Measurements from ENCODE around the gene TRPT1.

Gene TRPT1

DNA sequence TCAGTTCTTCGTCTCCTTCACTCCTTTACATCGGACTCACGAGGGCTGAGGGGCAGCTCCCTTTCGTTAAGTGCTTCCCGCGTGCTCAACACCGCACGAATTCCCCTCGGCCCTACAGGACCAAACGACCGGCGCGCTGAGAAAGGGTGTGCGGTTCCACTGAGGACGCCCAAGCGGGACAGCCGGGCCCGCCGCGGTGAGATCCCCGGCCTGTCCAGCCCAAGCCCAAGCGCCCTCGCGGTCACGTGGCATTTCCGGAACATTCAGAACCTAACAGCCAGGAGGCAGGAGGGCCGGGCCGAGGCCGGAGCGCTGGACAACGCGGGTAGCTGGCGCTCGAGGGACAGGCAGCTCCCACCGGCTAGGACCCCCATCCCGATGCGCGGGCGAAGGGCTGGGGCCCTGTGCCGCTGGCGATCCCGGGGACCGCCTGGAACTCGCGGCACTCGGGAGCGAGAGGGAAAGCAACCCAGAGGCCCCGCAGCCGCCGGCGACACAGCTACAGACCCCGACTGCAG, 40.8 kb downstream of the TRPT1 start (continued):
- TF ChIP-seq, protein P1, sequence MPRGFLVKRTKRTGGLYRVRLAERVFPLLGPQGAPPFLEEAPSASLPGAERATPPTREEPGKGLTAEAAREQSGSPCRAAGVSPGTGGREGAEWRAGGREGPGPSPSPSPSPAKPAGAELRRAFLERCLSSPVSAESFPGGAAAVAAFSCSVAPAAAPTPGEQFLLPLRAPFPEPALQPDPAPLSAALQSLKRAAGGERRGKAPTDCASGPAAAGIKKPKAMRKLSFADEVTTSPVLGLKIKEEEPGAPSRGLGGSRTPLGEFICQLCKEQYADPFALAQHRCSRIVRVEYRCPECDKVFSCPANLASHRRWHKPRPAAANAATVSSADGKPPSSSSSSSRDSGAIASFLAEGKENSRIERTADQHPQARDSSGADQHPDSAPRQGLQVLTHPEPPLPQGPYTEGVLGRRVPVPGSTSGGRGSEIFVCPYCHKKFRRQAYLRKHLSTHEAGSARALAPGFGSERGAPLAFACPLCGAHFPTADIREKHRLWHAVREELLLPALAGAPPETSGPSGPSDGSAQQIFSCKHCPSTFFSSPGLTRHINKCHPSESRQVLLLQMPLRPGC (tag by site-specific recombination; IDR thresholded peaks at IDR 0.05): peak; percentile 71; the same call in 1 of the 2 replicates
- TF ChIP-seq SP7 (tag by site-specific recombination; IDR thresholded peaks at IDR 0.05): peak; percentile 68
- no peak for TF ChIP-seq ZNF16 (tag by site-specific recombination; IDR thresholded peaks at IDR 0.05; ENCODE audit: low read depth)
- peak; percentile 63 for TF ChIP-seq WT1 (tag by site-specific recombination; IDR thresholded peaks at IDR 0.05)
- TF ChIP-seq ZBTB7A (tag by site-specific recombination; IDR thresholded peaks at IDR 0.05; ENCODE audit: low read depth): 0 out of 2 replicates have a peak, but pooled peaks have one; percentile 52
- TF ChIP-seq, protein P2, sequence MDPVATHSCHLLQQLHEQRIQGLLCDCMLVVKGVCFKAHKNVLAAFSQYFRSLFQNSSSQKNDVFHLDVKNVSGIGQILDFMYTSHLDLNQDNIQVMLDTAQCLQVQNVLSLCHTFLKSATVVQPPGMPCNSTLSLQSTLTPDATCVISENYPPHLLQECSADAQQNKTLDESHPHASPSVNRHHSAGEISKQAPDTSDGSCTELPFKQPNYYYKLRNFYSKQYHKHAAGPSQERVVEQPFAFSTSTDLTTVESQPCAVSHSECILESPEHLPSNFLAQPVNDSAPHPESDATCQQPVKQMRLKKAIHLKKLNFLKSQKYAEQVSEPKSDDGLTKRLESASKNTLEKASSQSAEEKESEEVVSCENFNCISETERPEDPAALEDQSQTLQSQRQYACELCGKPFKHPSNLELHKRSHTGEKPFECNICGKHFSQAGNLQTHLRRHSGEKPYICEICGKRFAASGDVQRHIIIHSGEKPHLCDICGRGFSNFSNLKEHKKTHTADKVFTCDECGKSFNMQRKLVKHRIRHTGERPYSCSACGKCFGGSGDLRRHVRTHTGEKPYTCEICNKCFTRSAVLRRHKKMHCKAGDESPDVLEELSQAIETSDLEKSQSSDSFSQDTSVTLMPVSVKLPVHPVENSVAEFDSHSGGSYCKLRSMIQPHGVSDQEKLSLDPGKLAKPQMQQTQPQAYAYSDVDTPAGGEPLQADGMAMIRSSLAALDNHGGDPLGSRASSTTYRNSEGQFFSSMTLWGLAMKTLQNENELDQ (tag by site-specific recombination; IDR thresholded peaks at IDR 0.05; ENCODE audit: low read depth): no peak
- TF ChIP-seq ZNF610 (tag by site-specific recombination; IDR thresholded peaks at IDR 0.05; ENCODE audit: borderline replicate concordance): 0 out of 2 replicates have a peak, but pooled peaks have one; percentile 45
- TF ChIP-seq ZNF843 (tag by site-specific recombination; IDR thresholded peaks at IDR 0.05): peak; percentile 29; the same call in 1 of the 2 replicates
- TF ChIP-seq, protein P3, sequence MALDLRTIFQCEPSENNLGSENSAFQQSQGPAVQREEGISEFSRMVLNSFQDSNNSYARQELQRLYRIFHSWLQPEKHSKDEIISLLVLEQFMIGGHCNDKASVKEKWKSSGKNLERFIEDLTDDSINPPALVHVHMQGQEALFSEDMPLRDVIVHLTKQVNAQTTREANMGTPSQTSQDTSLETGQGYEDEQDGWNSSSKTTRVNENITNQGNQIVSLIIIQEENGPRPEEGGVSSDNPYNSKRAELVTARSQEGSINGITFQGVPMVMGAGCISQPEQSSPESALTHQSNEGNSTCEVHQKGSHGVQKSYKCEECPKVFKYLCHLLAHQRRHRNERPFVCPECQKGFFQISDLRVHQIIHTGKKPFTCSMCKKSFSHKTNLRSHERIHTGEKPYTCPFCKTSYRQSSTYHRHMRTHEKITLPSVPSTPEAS (tag by site-specific recombination; IDR thresholded peaks at IDR 0.05): no peak
- peak; percentile 72 for TF ChIP-seq KLF16 (tag by site-specific recombination; IDR thresholded peaks at IDR 0.05)
- TF ChIP-seq, protein P4, sequence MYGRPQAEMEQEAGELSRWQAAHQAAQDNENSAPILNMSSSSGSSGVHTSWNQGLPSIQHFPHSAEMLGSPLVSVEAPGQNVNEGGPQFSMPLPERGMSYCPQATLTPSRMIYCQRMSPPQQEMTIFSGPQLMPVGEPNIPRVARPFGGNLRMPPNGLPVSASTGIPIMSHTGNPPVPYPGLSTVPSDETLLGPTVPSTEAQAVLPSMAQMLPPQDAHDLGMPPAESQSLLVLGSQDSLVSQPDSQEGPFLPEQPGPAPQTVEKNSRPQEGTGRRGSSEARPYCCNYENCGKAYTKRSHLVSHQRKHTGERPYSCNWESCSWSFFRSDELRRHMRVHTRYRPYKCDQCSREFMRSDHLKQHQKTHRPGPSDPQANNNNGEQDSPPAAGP (tag by site-specific recombination; IDR thresholded peaks at IDR 0.05): peak; percentile 90
- TF ChIP-seq, protein P5, sequence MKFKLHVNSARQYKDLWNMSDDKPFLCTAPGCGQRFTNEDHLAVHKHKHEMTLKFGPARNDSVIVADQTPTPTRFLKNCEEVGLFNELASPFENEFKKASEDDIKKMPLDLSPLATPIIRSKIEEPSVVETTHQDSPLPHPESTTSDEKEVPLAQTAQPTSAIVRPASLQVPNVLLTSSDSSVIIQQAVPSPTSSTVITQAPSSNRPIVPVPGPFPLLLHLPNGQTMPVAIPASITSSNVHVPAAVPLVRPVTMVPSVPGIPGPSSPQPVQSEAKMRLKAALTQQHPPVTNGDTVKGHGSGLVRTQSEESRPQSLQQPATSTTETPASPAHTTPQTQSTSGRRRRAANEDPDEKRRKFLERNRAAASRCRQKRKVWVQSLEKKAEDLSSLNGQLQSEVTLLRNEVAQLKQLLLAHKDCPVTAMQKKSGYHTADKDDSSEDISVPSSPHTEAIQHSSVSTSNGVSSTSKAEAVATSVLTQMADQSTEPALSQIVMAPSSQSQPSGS (tag by site-specific recombination; IDR thresholded peaks at IDR 0.05; ENCODE audit: low read depth): no peak
- peak; percentile 10; the same call in 1 of the 2 replicates for TF ChIP-seq ZBTB17 (tag by site-specific recombination; IDR thresholded peaks at IDR 0.05)
- TF ChIP-seq, protein P6, sequence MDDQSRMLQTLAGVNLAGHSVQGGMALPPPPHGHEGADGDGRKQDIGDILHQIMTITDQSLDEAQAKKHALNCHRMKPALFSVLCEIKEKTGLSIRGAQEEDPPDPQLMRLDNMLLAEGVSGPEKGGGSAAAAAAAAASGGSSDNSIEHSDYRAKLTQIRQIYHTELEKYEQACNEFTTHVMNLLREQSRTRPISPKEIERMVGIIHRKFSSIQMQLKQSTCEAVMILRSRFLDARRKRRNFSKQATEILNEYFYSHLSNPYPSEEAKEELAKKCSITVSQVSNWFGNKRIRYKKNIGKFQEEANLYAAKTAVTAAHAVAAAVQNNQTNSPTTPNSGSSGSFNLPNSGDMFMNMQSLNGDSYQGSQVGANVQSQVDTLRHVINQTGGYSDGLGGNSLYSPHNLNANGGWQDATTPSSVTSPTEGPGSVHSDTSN (CRISPR knock-in tag; IDR thresholded peaks at IDR 0.05): no peak
- TF ChIP-seq ZFP37 (tag by site-specific recombination; IDR thresholded peaks at IDR 0.05): peak; percentile 85
- peak; percentile 81 for TF ChIP-seq ZNF324 (tag by site-specific recombination; IDR thresholded peaks at IDR 0.05)
- TF ChIP-seq ZNF585B (tag by site-specific recombination; IDR thresholded peaks at IDR 0.05): no peak
- TF ChIP-seq, protein P7, sequence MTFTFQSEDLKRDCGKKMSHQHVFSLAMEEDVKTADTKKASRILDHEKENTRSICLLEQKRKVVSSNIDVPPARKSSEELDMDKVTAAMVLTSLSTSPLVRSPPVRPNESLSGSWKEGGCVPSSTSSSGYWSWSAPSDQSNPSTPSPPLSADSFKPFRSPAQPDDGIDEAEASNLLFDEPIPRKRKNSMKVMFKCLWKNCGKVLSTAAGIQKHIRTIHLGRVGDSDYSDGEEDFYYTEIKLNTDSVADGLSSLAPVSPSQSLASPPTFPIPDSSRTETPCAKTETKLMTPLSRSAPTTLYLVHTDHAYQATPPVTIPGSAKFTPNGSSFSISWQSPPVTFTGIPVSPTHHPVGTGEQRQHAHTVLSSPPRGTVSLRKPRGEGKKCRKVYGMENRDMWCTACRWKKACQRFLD (tag by site-specific recombination; IDR thresholded peaks at IDR 0.05): 0 out of 2 replicates have a peak, but pooled peaks have one; percentile 44
- TF ChIP-seq ZNF501 (tag by site-specific recombination; IDR thresholded peaks at IDR 0.05): peak; percentile 91
- TF ChIP-seq ZNF549 (tag by site-specific recombination; IDR thresholded peaks at IDR 0.05): no peak
- TF ChIP-seq ZNF184 (tag by site-specific recombination; IDR thresholded peaks at IDR 0.05): no peak
- peak; percentile 65 for TF ChIP-seq ZEB2 (tag by site-specific recombination; IDR thresholded peaks at IDR 0.05)
- TF ChIP-seq SALL2 (tag by site-specific recombination; IDR thresholded peaks at IDR 0.05; ENCODE audit: borderline replicate concordance): no peak
- TF ChIP-seq ZNF266 (tag by site-specific recombination; IDR thresholded peaks at IDR 0.05; ENCODE audit: low read depth): no peak
- TF ChIP-seq, protein P8, sequence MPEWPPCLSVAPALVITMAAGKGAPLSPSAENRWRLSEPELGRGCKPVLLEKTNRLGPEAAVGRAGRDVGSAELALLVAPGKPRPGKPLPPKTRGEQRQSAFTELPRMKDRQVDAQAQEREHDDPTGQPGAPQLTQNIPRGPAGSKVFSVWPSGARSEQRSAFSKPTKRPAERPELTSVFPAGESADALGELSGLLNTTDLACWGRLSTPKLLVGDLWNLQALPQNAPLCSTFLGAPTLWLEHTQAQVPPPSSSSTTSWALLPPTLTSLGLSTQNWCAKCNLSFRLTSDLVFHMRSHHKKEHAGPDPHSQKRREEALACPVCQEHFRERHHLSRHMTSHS (tag by site-specific recombination; IDR thresholded peaks at IDR 0.05): no peak

Data from HEK293 (cell line).